A673 (cell line): ENCODE results near the gene APOL2. TPM values are rescaled to one million over a fixed set of nuclear protein-coding genes. Genes with fewer than 3 reads are reported as not detected.

Experiments used
- BruUV-seq: library from RNA; stranded (reverse); fragments of 400-500 nt; replicated peaks from 2 replicates; lab custom pipeline; 2021; lab: Mats Ljungman, UMichigan
- CTCF ChIA-PET: fragments of 300-600 bp; sonication (Branson Sonifier 250); formaldehyde crosslinking; loops from one replicate; lab custom pipeline; 2022; ENCODE audit warnings: antibody characterized with exemption; lab: Charles Lee
- POLR2A ChIA-PET: fragments of 300-600 bp; sonication (Branson Sonifier 250); formaldehyde crosslinking; loops from one replicate; lab custom pipeline; 2022; ENCODE audit warnings: antibody characterized with exemption; ENCODE audit not compliant: low non-redundant PET; lab: Charles Lee
- DNase-seq: peaks from one replicate; pipeline ENCODE4 v3.0.0-alpha.2; 2015; ENCODE audit warnings: low spot score
- H3K27ac ChIP-seq: fragments of 200-600 bp; sonication (generic); 2 replicates; pipeline ENCODE4 v1.5.1; 2016; ENCODE audit warnings: mixed run types, low read depth, mild to moderate bottlenecking, mixed read lengths, antibody characterized with exemption, low read length; ENCODE audit not compliant: poor library complexity, severe bottlenecking
- H3K27me3 ChIP-seq: fragments of 200-600 bp; sonication (generic); replicated peaks from 2 replicates; pipeline ENCODE4 v1.6.1; 2017; ENCODE audit warnings: mixed run types, low read depth, mild to moderate bottlenecking, mixed read lengths, antibody characterized with exemption, low read length; ENCODE audit not compliant: insufficient read depth, poor library complexity
- H3K36me3 ChIP-seq: fragments of 200-600 bp; sonication (generic); 2 replicates; pipeline ENCODE4 v1.6.1; 2016; ENCODE audit warnings: mixed run types, mild to moderate bottlenecking, mixed read lengths, antibody characterized with exemption, low read length; ENCODE audit not compliant: insufficient read depth, poor library complexity, severe bottlenecking
- H3K4me1 ChIP-seq: fragments of 200-600 bp; sonication (generic); 2 replicates; pipeline ENCODE4 v1.6.1; 2017; ENCODE audit warnings: mixed run types, mild to moderate bottlenecking, mixed read lengths, antibody characterized with exemption, low read length; ENCODE audit not compliant: insufficient read depth, poor library complexity, severe bottlenecking
- H3K4me3 ChIP-seq: fragments of 200-600 bp; sonication (generic); 2 replicates; pipeline ENCODE4 v1.5.1; 2016; ENCODE audit warnings: low read depth, mixed run types, mild to moderate bottlenecking, mixed read lengths, low read length; ENCODE audit not compliant: poor library complexity, severe bottlenecking
- H3K9me3 ChIP-seq: fragments of 200-600 bp; sonication (generic); 2 replicates; pipeline ENCODE4 v1.6.1; 2016; ENCODE audit warnings: mixed run types, low read depth, mild to moderate bottlenecking, mixed read lengths, antibody characterized with exemption, low read length; ENCODE audit not compliant: poor library complexity, severe bottlenecking
- CTCF ChIP-seq: fragments of 300-800, 200-600 bp; sonication (generic); conservative IDR thresholded peaks from 2 replicates; pipeline ENCODE4 v1.5.1; 2017; ENCODE audit warnings: low read depth, mild to moderate bottlenecking, antibody characterized with exemption, low read length, moderate library complexity, mixed read lengths
- EZH2 ChIP-seq: fragments of 200-600 bp; sonication (generic); IDR thresholded peaks from 2 replicates; pipeline ENCODE4 v1.6.1; 2017; ENCODE audit warnings: borderline replicate concordance, low read depth, mild to moderate bottlenecking, mixed read lengths, antibody characterized with exemption, low read length; ENCODE audit not compliant: poor library complexity, severe bottlenecking
- intact Hi-C: fragments of 100-400 bp; cut with micrococcal nuclease; formaldehyde crosslinking; loops from one replicate; pipeline ENCODE4 v1.10.0; 2022; ENCODE audit not compliant: unreplicated experiment
- total RNA-seq: library from RNA; stranded (reverse); gene quantifications from 2 replicates; pipeline ENCODE4 v1.2.3, GENCODE V29; 2021

Gene APOL2
- total RNA-seq, 1 experiment from 2014 or later: 45.1 TPM

GRCh38 chr22:36227396-36227795 is 11.9 kb downstream of the APOL2 start:
- TF ChIP-seq EZH2 (no peak), CTCF (no peak)
- no peak overlapping the region for H3K27ac ChIP-seq
- no peaks in the 10 kb centered on the region for H3K9me3 ChIP-seq
- ChIA-PET POLR2A (no interaction called here), CTCF (no interaction called here)
- intact Hi-C loops: no loop called here
- BruUV-seq: no TSS peak
- peaks cover 10% of the 10 kb centered on the region for H3K36me3 ChIP-seq
- no peaks in the 10 kb centered on the region for H3K27me3 ChIP-seq
- DNase-seq: no peak
- H3K4me3 ChIP-seq: no peak overlapping the region
- no peaks in the 10 kb centered on the region for H3K4me1 ChIP-seq

- intact Hi-C loops: no loop called here
- no peak for DNase-seq
- no peaks in the 10 kb centered on the region for H3K27me3 ChIP-seq
- TF ChIP-seq EZH2: no peak
- no peak for TF ChIP-seq CTCF
- no peaks in the 10 kb centered on the region for H3K9me3 ChIP-seq
- ChIA-PET POLR2A (no interaction called here), CTCF (no interaction called here)
- H3K4me1 ChIP-seq: no peaks in the 10 kb centered on the region
- no TSS peak for BruUV-seq
- no peak overlapping the region for H3K4me3 ChIP-seq
- H3K27ac ChIP-seq: no peak overlapping the region
- peaks cover 7% of the 10 kb centered on the region for H3K36me3 ChIP-seq
Observed at GRCh38 chr22:36226189-36226588, 13.1 kb downstream of the APOL2 start.

- no peak for DNase-seq
- no peaks in the 10 kb centered on the region for H3K4me1 ChIP-seq
- H3K9me3 ChIP-seq: no peaks in the 10 kb centered on the region
- ChIA-PET CTCF (no interaction called here), POLR2A (no interaction called here)
- no peak overlapping the region for H3K4me3 ChIP-seq
- H3K27me3 ChIP-seq: no peaks in the 10 kb centered on the region
- BruUV-seq: no TSS peak
- H3K27ac ChIP-seq: no peak overlapping the region
- peaks cover 5% of the 10 kb centered on the region for H3K36me3 ChIP-seq
- intact Hi-C loops: no loop called here
- TF ChIP-seq CTCF (no peak), EZH2 (no peak)
Observed at GRCh38 chr22:36225333-36225922, 13.9 kb downstream of the APOL2 start.
